HG02981 (cell line): ENCODE data around the gene ENTPD8.

Source experiments
- ATAC-seq: cut with Tn5 transposase; IDR thresholded peaks from one replicate; pipeline ENCODE4 v1.9.1; 2021; ENCODE audit warnings: mild to moderate bottlenecking, moderate library complexity; ENCODE audit not compliant: unreplicated experiment

The ENTPD8 gene, protein sequence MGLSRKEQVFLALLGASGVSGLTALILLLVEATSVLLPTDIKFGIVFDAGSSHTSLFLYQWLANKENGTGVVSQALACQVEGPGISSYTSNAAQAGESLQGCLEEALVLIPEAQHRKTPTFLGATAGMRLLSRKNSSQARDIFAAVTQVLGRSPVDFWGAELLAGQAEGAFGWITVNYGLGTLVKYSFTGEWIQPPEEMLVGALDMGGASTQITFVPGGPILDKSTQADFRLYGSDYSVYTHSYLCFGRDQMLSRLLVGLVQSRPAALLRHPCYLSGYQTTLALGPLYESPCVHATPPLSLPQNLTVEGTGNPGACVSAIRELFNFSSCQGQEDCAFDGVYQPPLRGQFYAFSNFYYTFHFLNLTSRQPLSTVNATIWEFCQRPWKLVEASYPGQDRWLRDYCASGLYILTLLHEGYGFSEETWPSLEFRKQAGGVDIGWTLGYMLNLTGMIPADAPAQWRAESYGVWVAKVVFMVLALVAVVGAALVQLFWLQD

DNA sequence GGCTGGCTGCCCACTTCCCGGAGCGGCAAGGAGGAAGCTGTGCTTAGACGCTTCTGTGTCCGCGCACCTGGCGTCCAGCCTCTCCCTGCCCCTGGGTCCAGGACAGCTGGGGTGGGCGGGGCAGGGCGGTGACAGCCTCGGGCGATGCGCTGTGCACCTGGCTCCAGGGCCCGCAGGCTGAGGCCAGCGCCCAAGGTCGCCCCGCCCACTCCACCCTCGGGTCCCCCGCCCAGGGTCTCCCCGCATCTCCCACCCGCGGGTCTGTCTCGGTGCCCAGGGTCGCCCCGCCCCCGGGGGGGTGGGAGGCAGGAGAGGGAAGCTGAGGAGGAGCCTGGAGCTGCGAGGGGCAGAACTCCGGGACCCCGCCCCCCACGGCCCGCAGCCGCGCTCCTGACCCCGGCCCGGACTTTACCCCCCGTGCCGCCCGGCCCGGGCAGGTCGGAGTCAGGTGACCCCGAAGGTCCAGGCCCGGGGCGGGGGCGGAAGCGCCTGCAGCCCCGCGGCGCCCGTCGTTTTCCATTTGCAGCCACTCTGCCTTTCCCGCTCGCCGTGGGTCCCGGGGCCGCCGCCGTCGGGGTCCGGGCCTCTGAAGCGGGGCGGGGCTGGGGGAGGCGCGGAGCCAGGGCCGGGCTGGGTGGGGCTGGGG lies at the start of gene ENTPD8:
Gene ENTPD8, minus strand, starts transcription at position 69 of the 646 bp plus-strand sequence. CDS start 3,072 bp downstream, outside the sequence.
- ATAC-seq, result no peak

DNA sequence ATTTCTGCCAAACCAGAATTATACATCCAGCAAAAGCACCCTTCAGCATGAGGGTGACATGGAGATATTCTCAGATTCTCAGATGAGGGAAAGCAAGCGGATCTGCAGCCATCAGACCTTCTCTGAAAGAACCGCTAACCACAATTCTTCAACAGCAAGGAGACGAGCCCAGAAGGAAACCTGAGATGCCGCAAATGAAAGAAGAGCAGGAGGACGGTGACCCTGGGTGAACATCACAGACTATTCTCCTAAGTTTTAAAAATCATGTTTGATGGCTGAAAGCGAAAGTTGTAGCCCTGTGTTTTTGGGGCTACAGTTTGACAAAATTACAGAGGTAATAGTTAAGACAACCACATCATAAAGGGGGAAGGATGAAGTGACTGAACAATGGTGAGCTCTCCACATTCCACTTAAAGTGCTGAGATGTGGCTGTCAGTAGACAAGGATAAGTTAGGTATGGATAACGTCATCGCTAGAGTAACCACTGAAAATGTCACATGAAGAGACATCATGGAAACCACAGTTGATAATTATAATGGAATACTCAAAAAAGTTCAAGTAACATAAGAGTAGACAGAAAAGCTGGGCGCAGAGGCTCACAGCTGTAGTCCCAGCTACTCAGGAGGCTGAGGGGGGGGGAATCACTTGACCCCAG lies 49.5 kb upstream of the ENTPD8 start:
- no peak for ATAC-seq

- ATAC-seq, result no peak
Observed at GRCh38 chr9:137488906-137489305, 47.7 kb upstream of the ENTPD8 start.

- ATAC-seq, result no peak
Observed at GRCh38 chr9:137488327-137488653, 47.1 kb upstream of the ENTPD8 start.

- ATAC-seq, result no peak
Observed at GRCh38 chr9:137487454-137488326, 46.5 kb upstream of the ENTPD8 start.

GRCh38 chr9:137486545-137487453 lies 45.6 kb upstream of the ENTPD8 start:
- ATAC-seq, result no peak

DNA sequence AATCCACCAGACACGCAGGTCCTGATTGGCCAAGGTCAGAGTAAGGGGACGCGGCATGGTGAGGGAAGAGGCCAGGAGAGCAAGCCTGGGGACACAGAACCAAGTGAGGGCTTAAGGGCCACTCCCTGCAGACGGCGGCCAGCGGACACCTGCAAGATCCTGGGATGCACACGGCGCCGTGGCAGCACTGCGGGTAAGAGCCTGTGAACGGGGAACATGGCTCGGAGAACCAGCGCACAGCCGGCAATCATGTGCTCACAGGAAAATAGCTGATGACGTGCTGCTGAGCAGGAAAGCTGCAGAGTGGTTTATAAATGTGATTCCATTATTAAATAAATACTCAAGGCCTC lies 45.0 kb upstream of the ENTPD8 start:
- ATAC-seq, result no peak

GRCh38 chr9:137485343-137486140 lies 44.4 kb upstream of the ENTPD8 start:
- no peak for ATAC-seq

GRCh38 chr9:137484551-137485315 lies 43.6 kb upstream of the ENTPD8 start:
- no peak for ATAC-seq

- no peak for ATAC-seq
Observed at GRCh38 chr9:137482094-137482781, 41.1 kb upstream of the ENTPD8 start.

DNA sequence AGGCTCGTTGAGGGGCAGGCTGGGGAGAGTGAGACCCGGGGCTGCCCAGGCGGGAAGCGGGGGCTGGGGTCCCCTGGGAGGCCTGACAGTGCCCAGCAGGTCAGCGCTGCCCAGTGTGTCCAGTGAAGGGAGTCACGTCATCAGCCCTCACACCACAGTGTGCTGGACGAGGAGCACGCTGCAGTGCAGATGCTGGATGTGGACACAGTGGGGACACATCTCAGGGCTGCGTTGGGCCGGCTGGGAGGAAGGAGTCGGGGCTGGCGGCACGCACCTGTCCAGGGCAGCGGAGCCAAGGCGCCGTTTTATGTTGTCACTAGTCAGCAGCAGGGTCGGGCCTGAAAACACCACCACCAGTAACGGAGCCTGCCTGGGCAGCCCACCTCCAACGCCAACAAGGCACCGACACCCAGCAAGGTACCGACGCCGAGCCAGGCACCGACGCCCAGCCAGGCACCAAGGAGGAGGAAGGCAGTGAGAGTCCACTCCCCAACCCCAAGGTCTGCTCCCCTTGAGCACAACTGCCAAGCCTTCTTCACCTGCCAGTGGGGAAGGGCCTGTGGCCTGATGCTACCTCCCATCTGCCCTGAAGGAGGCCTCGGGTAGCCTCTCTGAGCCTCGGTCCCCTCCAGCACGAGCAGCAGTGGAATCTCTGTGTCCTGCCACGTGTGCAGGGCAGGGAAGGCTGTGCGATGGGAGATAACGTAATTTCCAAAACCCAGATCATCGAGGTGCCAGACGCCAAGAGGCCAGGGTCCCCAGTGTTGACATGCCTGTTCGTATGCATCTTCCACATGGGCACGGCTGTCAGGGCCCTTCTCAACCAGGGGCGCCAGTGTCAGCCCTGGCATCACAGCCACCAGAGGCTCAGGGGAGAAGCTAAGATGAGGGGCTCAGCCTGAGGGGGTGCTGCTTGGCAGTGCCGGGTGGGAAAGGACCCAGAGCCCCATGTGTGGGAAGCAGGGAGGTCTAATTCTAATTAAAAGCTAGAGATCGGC lies 39.8 kb upstream of the ENTPD8 start:
- no peak for ATAC-seq

- no peak for ATAC-seq
Observed at GRCh38 chr9:137479892-137480685, 38.9 kb upstream of the ENTPD8 start.

DNA sequence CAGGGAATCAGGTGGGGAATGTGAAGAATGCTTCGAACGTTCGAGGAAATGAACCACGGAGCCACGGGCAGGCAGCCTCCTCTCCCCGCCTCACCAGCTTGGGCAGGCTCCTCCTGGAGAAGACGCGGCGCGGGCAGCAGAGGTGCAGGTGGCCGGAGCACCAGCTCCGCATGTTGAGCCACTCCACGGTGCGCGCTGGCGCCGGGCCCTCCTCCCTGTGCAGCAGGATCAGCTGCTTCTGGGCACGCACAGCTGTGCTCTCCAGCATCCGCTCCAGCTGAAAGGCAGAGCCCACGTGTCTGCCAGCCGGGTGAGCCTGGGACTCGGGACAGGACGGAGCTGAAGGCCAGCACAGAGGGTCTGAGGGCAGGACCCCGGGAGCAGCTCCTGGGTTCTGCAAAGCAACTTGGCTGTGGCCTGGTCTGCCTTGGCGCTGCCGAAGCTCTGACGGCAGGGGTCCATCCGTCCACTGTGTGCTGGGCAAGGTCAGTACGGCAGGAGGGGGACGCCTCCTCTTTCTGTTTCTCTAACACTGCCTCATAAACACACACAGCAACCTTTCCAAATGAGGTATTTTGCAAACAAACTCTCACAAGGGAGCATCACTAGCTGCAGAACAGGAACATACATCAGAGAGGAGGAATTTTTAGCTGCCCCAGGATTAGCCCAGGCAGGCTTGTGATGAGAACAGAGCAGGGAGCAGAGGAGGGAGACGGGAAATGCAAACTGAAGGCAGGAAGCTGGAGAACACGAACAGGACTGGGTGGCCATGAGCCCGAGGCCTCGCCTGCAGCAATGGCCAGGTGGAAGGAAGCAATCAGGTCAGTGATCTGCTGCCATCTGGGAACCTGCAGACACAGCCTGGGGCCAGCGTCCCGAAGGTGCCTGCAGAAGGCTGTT lies 38.1 kb upstream of the ENTPD8 start:
- ATAC-seq, result no peak

GRCh38 chr9:137478613-137478961 lies 37.4 kb upstream of the ENTPD8 start:
- no peak for ATAC-seq
